HTERT RPE-1 (cell line): ENCODE data around the gene NKX6-1.

Experiments used
- in situ Hi-C: fragments of 300-500 bp; cut with MboI; formaldehyde crosslinking; loops from 4 replicates; pipeline ENCODE4 v1.14.3; 2020; ENCODE audit warnings: low sequenced_read_pairs

NKX6-1 gene

DNA sequence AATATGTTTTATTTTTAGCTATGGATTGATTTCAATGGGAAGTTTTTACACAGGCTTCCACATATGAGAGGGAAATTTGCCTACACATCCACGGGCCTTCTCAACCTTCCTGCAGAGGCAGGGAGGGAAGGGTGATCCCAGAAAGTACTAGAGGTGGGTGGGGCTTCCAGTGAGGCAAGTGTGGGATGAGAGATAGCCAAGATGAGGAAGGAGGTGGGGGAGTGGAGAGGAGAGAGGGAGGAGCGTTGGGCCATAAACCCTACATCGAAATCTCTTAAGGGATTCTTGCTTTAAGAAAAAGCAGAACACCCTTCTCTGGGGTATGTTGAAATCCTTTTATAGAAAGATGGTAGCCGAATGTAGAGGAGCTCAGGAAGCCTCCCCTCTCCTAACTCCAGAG, 19.0 kb downstream of the NKX6-1 start:
- in situ Hi-C loops = no loop called here

- in situ Hi-C loops = no loop called here
These were observed 19.4 kb downstream of the NKX6-1 start for GRCh38 chr4:84479663-84480062.

DNA sequence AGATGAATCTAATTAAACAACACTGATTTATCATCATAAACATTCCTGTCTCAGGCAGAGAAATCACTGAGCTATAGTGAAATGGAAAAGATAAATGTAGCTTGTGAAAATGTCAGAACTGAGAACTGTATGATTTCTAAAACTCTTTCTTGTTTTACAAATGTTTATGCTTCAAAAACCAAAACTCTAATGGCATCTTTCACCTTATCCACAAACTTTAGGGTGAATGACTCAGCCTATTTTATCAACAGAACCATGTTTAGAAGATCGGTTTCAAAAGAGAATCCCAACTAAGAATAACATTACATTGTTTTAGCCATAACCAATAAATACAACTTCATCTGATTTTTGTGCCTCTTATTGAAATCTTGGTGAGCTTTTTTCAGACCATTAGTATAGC, 21.4 kb downstream of the NKX6-1 start:
- in situ Hi-C loops = no loop called here

- in situ Hi-C loops = no loop called here
These were observed 25.0 kb downstream of the NKX6-1 start for GRCh38 chr4:84474107-84474506.

GRCh38 chr4:84472154-84472553, 26.9 kb downstream of the NKX6-1 start:
- in situ Hi-C loops = no loop called here

GRCh38 chr4:84470204-84470785, 28.8 kb downstream of the NKX6-1 start:
- in situ Hi-C loops = no loop called here

GRCh38 chr4:84467601-84468000, 31.5 kb downstream of the NKX6-1 start:
- in situ Hi-C loops = no loop called here

GRCh38 chr4:84459783-84460182, 39.3 kb downstream of the NKX6-1 start:
- in situ Hi-C loops = no loop called here

- in situ Hi-C loops = no loop called here
These were observed 42.9 kb downstream of the NKX6-1 start for GRCh38 chr4:84456157-84456556.

GRCh38 chr4:84455697-84456096, 43.4 kb downstream of the NKX6-1 start:
- in situ Hi-C loops = no loop called here

DNA sequence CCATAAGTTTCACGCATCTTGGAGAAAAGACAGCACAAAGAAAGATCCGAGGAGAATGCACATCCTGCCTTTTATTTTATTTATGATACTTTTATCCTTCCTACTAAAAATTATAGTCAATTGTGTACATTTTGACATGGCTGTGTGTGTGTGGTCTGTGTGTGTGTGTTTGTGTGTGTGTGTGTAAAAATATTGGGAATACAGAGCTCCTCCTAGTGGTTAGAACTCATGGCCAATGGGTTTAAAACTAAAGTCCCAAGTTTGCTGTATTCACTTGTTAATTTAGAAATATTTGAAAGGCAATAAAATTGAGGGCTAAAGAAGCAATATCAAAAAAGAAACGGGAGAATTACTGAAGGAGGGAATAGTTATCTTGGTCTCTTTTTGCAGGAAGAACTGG, 47.5 kb downstream of the NKX6-1 start:
- in situ Hi-C loops = no loop called here

GRCh38 chr4:84443523-84443922, 55.6 kb downstream of the NKX6-1 start:
- in situ Hi-C loops = no loop called here

DNA sequence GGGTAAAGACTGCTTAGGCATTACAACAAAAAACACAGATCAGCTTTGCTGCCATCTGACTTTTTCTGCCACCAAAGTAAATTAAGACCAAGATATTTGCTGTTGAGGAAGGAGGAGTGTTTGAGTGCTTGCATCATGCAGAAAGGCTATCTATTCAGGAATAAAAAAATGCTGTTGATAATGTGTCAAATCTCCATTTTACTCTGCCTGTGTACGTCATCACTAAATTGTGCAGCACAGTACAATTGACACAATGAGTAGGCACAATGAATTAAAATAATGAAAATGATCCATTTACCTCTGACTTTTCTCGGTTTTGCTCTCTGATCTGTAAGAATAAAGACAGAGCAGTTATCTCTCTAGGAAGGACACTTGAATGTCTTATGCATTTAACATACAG, 56.3 kb downstream of the NKX6-1 start:
- in situ Hi-C loops = no loop called here
